HCT116 (cell line): Measurements from ENCODE around the gene HS6ST1.

Experiments used
- CTCF ChIP-seq, 3 experiments: fragments of 200-600 bp in 1 of 3; sonication (generic) in 1 of 3; IDR thresholded peaks in 2 of 3; conservative IDR thresholded peaks in 1 of 3; 2 replicates each; pipeline ENCODE4 v1.5.1; 2012 to 2017; ENCODE audit warnings: low read depth in 2 of 3, low read length in 2 of 3, antibody characterized with exemption in 1 of 3, borderline replicate concordance in 1 of 3, control low read depth in 1 of 3, mild to moderate bottlenecking in 1 of 3, mixed read lengths in 1 of 3, mixed run types in 1 of 3, moderate library complexity in 1 of 3; ENCODE audit not compliant: insufficient read depth in 1 of 3
- EZH2 ChIP-seq: fragments of 200-600 bp; sonication (generic); IDR thresholded peaks from 2 replicates; pipeline ENCODE4 v1.6.1; 2017; ENCODE audit warnings: antibody characterized with exemption, mixed run types

- TF ChIP-seq EZH2 (no peak), CTCF (IDR thresholded peaks at IDR 0.05 in 2 of 3, conservative IDR thresholded peaks at IDR 0.05 in 1 of 3; ENCODE audit: borderline replicate concordance in 1 of 3, insufficient read depth in 1 of 3, low read depth in 2 of 3, low read length in 2 of 3) (no peak)
These were observed 10.9 kb upstream of the HS6ST1 start for GRCh38 chr2:128329607-128330006.
